ENCODE data around the gene WWC2. TPM values are rescaled to one million over a fixed set of nuclear protein-coding genes. Genes with fewer than 3 reads are reported as not detected.

Gene WWC2
- polyA plus RNA-seq, 2 donors = 2.9 to 3.4 TPM

DNA sequence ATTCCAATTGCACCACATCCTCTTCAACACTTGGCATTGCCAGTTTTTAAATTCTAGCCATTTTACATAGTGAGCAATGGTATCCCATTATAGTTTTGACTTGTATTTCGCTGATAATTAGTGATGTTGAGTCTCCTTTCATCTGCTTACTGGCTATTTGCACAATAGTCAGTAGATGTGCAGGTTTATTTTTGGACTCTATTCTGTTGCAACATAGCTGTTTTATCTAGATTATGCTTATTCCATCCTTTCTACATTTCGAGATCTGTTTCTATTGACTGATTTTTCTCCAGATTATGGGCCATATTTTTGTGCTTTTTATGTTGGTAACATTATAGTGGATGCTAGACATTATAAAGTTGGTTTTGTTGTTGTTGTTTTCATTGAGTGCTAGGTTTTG is 106.1 kb downstream of the WWC2 start:
- WGBS, 2 donors = 43 to 49% methylated on average over 2 of the region's 2 CpGs
- no peaks in the 10 kb centered on the region for H3K9me3 ChIP-seq (ENCODE audit: control insufficient read depth in 2 of 2, insufficient read depth in 1 of 2, low read depth in 1 of 2, low read length in 1 of 2)
- no peak overlapping the region for H3K4me3 ChIP-seq (ENCODE audit: low read depth in 1 of 2, low read length in 2 of 2)
- H3K4me1 ChIP-seq (ENCODE audit: control insufficient read depth in 2 of 2, insufficient read depth in 2 of 2, low read length in 1 of 2) = no peaks in the 10 kb centered on the region
- no peak overlapping the region for H3K27ac ChIP-seq (ENCODE audit: low read depth in 2 of 2, low read length in 1 of 2)
- no peaks in the 10 kb centered on the region for H3K27me3 ChIP-seq (ENCODE audit: control insufficient read depth in 1 of 2, insufficient read depth in 2 of 2, low read length in 2 of 2)
- no peaks in the 10 kb centered on the region for H3K36me3 ChIP-seq (ENCODE audit: control insufficient read depth in 2 of 2, insufficient read depth in 2 of 2, low read length in 1 of 2)

DNA sequence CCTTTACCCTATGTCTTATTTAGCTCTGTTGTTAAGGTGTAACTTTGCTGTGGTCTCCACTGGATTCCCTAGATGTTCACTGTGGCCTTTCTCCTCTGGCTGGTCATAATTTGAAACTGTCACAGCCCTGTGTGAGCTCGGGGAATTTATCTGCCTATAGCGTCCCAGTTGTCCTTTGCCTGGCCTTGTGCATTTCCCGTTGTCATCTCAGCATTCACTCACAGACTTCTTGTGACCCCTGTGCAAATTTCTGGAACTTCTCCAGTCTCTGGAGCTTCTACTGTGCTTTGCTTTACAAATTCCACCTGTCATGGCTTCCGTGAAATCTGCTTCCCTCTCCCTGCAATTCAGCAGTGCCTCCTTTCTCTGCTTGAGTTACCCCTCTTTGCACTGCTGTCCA is 106.7 kb downstream of the WWC2 start:
- Histone ChIP-seq H3K9me3 (ENCODE audit: control insufficient read depth in 2 of 2, insufficient read depth in 1 of 2, low read depth in 1 of 2, low read length in 1 of 2) (no peaks in the 10 kb centered on the region), H3K27ac (ENCODE audit: low read depth in 2 of 2, low read length in 1 of 2) (no peak overlapping the region), H3K27me3 (ENCODE audit: control insufficient read depth in 1 of 2, insufficient read depth in 2 of 2, low read length in 2 of 2) (no peaks in the 10 kb centered on the region), H3K4me3 (ENCODE audit: low read depth in 1 of 2, low read length in 2 of 2) (no peak overlapping the region), H3K36me3 (ENCODE audit: control insufficient read depth in 2 of 2, insufficient read depth in 2 of 2, low read length in 1 of 2) (no peaks in the 10 kb centered on the region), H3K4me1 (ENCODE audit: control insufficient read depth in 2 of 2, insufficient read depth in 2 of 2, low read length in 1 of 2) (no peaks in the 10 kb centered on the region)
- 64 to 78% methylated on average over 4 of the region's 4 CpGs for WGBS, 2 donors

DNA sequence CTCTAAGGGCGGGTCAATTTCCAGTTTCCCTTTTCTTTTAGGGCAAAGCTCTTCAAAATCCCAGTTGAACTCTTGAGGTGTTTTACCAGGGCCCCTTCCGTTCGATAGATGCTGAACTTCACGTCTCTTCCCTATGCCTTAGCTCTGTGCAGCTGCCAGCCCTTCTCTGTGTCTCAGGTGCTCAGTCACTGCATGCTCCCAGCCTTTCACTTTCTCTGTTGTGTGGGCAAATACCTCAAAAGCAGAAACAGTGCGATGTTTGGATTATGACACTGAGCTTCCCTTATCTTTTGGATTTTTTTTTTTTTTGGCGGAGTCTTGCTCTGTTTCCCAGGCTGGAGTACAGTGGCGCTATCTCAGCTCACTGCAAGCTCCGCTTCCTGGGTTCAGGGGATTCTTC is 112.5 kb downstream of the WWC2 start:
- Histone ChIP-seq H3K9me3 (ENCODE audit: control insufficient read depth in 2 of 2, insufficient read depth in 1 of 2, low read depth in 1 of 2, low read length in 1 of 2) (no peaks in the 10 kb centered on the region), H3K36me3 (ENCODE audit: control insufficient read depth in 2 of 2, insufficient read depth in 2 of 2, low read length in 1 of 2) (no peaks in the 10 kb centered on the region), H3K4me1 (ENCODE audit: control insufficient read depth in 2 of 2, insufficient read depth in 2 of 2, low read length in 1 of 2) (no peaks in the 10 kb centered on the region), H3K4me3 (ENCODE audit: low read depth in 1 of 2, low read length in 2 of 2) (no peak overlapping the region), H3K27me3 (ENCODE audit: control insufficient read depth in 1 of 2, insufficient read depth in 2 of 2, low read length in 2 of 2) (no peaks in the 10 kb centered on the region), H3K27ac (ENCODE audit: low read depth in 2 of 2, low read length in 1 of 2) (no peak overlapping the region)
- 85 to 97% methylated on average over 8 of the region's 8 CpGs for WGBS, 2 donors

DNA sequence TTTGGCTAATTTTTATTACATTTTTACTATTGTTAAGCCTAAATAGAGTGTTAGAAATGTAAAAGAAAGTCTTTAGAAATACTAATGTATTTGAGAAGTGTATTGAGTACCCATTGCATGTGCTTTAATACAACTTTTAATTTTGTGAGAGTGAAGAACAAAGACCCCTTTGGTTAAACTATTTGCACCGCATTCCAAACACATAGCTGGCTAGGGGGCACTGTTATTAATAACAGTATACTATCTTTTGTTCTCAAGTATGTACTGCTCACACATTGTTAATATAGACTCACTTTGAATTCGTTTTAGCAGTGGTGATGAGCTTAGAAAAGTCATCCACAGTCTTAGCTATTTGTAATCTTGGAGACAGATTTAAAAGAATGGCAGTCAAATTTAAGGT is 114.9 kb downstream of the WWC2 start:
- no peak overlapping the region for H3K4me3 ChIP-seq (ENCODE audit: low read depth in 1 of 2, low read length in 2 of 2)
- no peaks in the 10 kb centered on the region for H3K4me1 ChIP-seq (ENCODE audit: control insufficient read depth in 2 of 2, insufficient read depth in 2 of 2, low read length in 1 of 2)
- H3K27ac ChIP-seq (ENCODE audit: low read depth in 2 of 2, low read length in 1 of 2) = no peak overlapping the region
- H3K36me3 ChIP-seq (ENCODE audit: control insufficient read depth in 2 of 2, insufficient read depth in 2 of 2, low read length in 1 of 2) = no peaks in the 10 kb centered on the region
- no peaks in the 10 kb centered on the region for H3K9me3 ChIP-seq (ENCODE audit: control insufficient read depth in 2 of 2, insufficient read depth in 1 of 2, low read depth in 1 of 2, low read length in 1 of 2)
- 67 to 68% methylated on average over 2 of the region's 2 CpGs for WGBS, 2 donors
- H3K27me3 ChIP-seq (ENCODE audit: control insufficient read depth in 1 of 2, insufficient read depth in 2 of 2, low read length in 2 of 2) = no peaks in the 10 kb centered on the region

DNA sequence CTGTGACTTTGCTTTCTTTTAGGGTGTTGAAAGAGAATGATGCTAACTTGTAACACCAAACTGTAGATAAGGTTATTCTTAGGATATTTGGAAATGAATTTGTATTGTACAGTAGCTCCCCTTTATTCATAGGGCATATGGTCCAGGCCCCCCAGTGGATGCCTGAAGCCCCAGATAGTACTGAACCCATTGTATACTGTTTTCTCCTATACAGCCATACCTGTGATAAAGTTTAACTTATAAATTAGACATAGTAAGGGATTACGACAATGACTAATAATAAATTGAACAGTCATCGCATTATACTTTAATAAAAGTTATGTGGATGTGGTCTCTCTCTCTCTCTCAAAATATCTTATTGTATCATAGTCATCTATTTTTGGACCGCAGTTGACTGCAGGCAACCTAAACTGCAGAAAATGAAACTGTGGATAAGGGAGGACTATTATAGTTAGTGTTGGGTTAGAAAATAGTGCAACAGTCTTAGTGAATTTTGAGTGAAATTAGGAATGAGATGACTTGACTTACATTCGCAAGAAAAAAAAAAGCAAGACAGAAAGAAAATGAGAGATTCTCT is 115.9 kb downstream of the WWC2 start:
- Histone ChIP-seq H3K4me1 (ENCODE audit: control insufficient read depth in 2 of 2, insufficient read depth in 2 of 2, low read length in 1 of 2) (no peaks in the 10 kb centered on the region), H3K27ac (ENCODE audit: low read depth in 2 of 2, low read length in 1 of 2) (no peak overlapping the region), H3K27me3 (ENCODE audit: control insufficient read depth in 1 of 2, insufficient read depth in 2 of 2, low read length in 2 of 2) (no peaks in the 10 kb centered on the region), H3K9me3 (ENCODE audit: control insufficient read depth in 2 of 2, insufficient read depth in 1 of 2, low read depth in 1 of 2, low read length in 1 of 2) (no peaks in the 10 kb centered on the region), H3K36me3 (ENCODE audit: control insufficient read depth in 2 of 2, insufficient read depth in 2 of 2, low read length in 1 of 2) (no peaks in the 10 kb centered on the region), H3K4me3 (ENCODE audit: low read depth in 1 of 2, low read length in 2 of 2) (no peak overlapping the region)
- 93 to 97% methylated on average over 4 of the region's 4 CpGs for WGBS, 2 donors

DNA sequence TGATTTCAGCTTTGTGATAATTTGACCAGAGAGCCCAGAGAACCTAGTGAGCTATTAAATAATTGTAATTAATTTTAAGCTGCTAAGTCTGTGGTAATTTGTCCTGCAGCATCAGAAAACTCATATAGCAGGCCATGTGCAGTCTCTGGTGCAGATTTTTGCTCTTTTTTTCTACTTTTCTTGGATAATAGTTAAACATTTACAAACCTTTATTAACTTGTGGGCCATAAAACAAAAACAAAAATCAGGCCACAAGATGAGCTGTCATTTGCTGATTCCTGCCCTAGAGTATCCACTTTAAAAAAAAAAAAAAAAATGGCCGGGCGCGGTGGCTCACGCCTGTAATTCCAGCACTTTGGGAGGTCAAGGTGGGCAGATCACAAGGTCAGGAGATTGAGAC is 121.2 kb downstream of the WWC2 start:
- WGBS, 2 donors = 96 to 100% methylated on average over 4 of the region's 4 CpGs

DNA sequence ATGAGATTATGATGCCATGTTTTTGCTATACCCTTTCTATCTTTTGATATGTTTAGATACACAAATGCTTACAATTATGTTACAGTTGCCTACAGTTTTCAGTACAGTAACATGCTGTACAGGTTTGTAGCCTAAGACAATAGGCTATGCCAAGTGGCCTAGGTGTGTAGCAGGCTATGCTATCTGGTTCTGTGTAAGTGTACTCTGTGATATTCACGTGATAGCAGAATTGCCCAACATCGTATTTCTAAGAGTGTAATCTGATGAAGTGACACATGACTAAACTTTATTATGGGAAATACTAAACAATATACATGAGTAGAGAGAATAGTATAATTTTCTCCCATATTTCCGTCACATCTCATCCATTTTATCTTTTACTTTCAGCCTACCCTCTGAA is 124.0 kb downstream of the WWC2 start:
- 84 to 95% methylated on average over 3 of the region's 3 CpGs for WGBS, 2 donors
- H3K36me3 ChIP-seq (ENCODE audit: control insufficient read depth in 2 of 2, insufficient read depth in 2 of 2, low read length in 1 of 2) = no peaks in the 10 kb centered on the region
- no peak overlapping the region for H3K4me3 ChIP-seq (ENCODE audit: low read depth in 1 of 2, low read length in 2 of 2)
- H3K9me3 ChIP-seq (ENCODE audit: control insufficient read depth in 2 of 2, insufficient read depth in 1 of 2, low read depth in 1 of 2, low read length in 1 of 2) = no peaks in the 10 kb centered on the region
- no peak overlapping the region for H3K27ac ChIP-seq (ENCODE audit: low read depth in 2 of 2, low read length in 1 of 2)
- H3K27me3 ChIP-seq (ENCODE audit: control insufficient read depth in 1 of 2, insufficient read depth in 2 of 2, low read length in 2 of 2) = no peaks in the 10 kb centered on the region
- H3K4me1 ChIP-seq (ENCODE audit: control insufficient read depth in 2 of 2, insufficient read depth in 2 of 2, low read length in 1 of 2) = no peaks in the 10 kb centered on the region

More for the DNA sequence above, 121.2 kb downstream of the WWC2 start:
- Histone ChIP-seq H3K36me3 (ENCODE audit: control insufficient read depth in 2 of 2, insufficient read depth in 2 of 2, low read length in 1 of 2) (no peaks in the 10 kb centered on the region), H3K9me3 (ENCODE audit: control insufficient read depth in 2 of 2, insufficient read depth in 1 of 2, low read depth in 1 of 2, low read length in 1 of 2) (no peaks in the 10 kb centered on the region), H3K27me3 (ENCODE audit: control insufficient read depth in 1 of 2, insufficient read depth in 2 of 2, low read length in 2 of 2) (no peaks in the 10 kb centered on the region), H3K4me1 (ENCODE audit: control insufficient read depth in 2 of 2, insufficient read depth in 2 of 2, low read length in 1 of 2) (no peaks in the 10 kb centered on the region), H3K4me3 (ENCODE audit: low read depth in 1 of 2, low read length in 2 of 2) (no peak overlapping the region), H3K27ac (ENCODE audit: low read depth in 2 of 2, low read length in 1 of 2) (no peak overlapping the region)

DNA sequence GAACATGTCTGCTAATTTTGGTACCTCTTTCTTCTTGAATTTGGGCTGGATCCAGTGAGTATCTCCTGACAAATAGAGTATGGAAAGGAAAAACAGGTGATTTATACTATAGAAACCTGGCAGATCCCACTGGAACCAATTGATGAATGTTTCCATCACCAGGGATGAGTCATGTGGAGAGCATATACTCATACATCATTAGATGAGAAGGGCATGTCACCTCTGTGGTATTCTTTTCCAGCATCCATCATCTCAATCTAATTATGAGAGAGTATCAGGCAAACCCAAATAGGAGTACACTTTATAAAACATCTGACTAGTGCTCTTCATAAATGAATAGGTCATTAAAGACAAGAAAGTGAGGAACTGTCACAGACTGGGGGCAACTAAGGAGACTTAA is 130.3 kb downstream of the WWC2 start:
- no peaks in the 10 kb centered on the region for H3K27me3 ChIP-seq (ENCODE audit: control insufficient read depth in 1 of 2, insufficient read depth in 2 of 2, low read length in 2 of 2)
- no peaks in the 10 kb centered on the region for H3K36me3 ChIP-seq (ENCODE audit: control insufficient read depth in 2 of 2, insufficient read depth in 2 of 2, low read length in 1 of 2)
- no peak overlapping the region for H3K27ac ChIP-seq (ENCODE audit: low read depth in 2 of 2, low read length in 1 of 2)
- H3K9me3 ChIP-seq (ENCODE audit: control insufficient read depth in 2 of 2, insufficient read depth in 1 of 2, low read depth in 1 of 2, low read length in 1 of 2) = no peaks in the 10 kb centered on the region
- no peaks in the 10 kb centered on the region for H3K4me1 ChIP-seq (ENCODE audit: control insufficient read depth in 2 of 2, insufficient read depth in 2 of 2, low read length in 1 of 2)
- H3K4me3 ChIP-seq (ENCODE audit: low read depth in 1 of 2, low read length in 2 of 2) = no peak overlapping the region

DNA sequence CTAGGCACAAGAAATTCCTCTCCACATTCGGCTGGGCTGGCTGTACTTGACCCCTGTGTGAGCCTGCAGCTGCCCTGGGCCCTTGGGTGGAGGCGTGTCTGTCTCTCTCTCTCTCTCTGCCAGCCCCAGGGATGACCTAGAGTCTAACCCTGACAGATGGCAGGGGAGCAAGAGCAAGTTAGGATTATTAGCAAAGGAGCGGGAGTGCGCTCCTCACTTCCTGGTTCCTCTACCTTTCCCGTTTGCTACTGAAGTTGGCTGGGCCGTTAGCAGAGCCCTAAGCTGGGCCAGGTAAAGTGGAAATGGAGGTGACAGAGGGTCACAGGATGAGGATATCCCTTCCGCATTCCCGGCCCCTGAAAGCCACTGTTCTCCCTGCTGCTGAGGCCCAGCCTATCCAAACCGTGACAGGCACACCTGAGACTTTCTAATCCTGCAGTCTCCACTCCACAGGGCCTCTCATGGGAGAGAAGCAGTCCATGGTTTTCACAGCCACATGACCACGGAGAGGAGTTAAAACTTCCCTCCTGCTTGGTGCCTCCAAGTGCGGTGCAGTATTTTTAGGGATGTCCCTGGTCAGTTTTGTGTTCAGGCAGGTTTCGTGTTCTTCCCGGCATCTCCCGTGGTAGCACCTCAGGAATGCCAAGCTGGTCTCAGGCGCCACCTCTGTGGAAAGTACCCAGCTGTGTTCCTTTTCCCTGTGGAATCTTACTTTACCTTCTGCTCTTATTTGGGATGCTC is 141.7 kb downstream of the WWC2 start:
- Histone ChIP-seq H3K27me3 (ENCODE audit: control insufficient read depth in 1 of 2, insufficient read depth in 2 of 2, low read length in 2 of 2) (no peaks in the 10 kb centered on the region), H3K4me1 (ENCODE audit: control insufficient read depth in 2 of 2, insufficient read depth in 2 of 2, low read length in 1 of 2) (no peaks in the 10 kb centered on the region), H3K4me3 (ENCODE audit: low read depth in 1 of 2, low read length in 2 of 2) (no peak overlapping the region), H3K27ac (ENCODE audit: low read depth in 2 of 2, low read length in 1 of 2) (no peak overlapping the region), H3K36me3 (ENCODE audit: control insufficient read depth in 2 of 2, insufficient read depth in 2 of 2, low read length in 1 of 2) (peaks cover 0 to 8% of the 10 kb centered on the region in 2 donors), H3K9me3 (ENCODE audit: control insufficient read depth in 2 of 2, insufficient read depth in 1 of 2, low read depth in 1 of 2, low read length in 1 of 2) (no peaks in the 10 kb centered on the region)
- whole genome bisulfite sequencing, 2 donors = 68 to 82% methylated on average over 15 of the region's 15 CpGs

DNA sequence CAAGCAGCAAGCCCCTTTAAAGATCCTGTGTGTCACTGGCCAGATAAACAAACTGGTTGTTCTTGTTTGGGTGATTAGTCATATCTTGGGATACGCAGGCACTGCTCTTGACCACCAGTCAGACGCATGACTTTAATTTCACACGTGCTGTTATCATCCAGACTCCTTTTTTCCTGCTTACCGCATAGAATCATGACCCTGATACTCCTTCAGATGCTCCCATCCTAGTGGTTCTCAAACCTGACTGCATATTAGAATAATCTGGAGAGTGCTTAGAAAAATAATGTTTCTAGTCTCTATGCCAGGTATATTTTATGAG is 142.2 kb downstream of the WWC2 start:
- Histone ChIP-seq H3K27ac (ENCODE audit: low read depth in 2 of 2, low read length in 1 of 2) (no peak overlapping the region), H3K9me3 (ENCODE audit: control insufficient read depth in 2 of 2, insufficient read depth in 1 of 2, low read depth in 1 of 2, low read length in 1 of 2) (no peaks in the 10 kb centered on the region), H3K4me1 (ENCODE audit: control insufficient read depth in 2 of 2, insufficient read depth in 2 of 2, low read length in 1 of 2) (no peaks in the 10 kb centered on the region), H3K36me3 (ENCODE audit: control insufficient read depth in 2 of 2, insufficient read depth in 2 of 2, low read length in 1 of 2) (peaks cover 0 to 8% of the 10 kb centered on the region in 2 donors), H3K4me3 (ENCODE audit: low read depth in 1 of 2, low read length in 2 of 2) (no peak overlapping the region), H3K27me3 (ENCODE audit: control insufficient read depth in 1 of 2, insufficient read depth in 2 of 2, low read length in 2 of 2) (no peaks in the 10 kb centered on the region)
- 46 to 61% methylated on average over 4 of the region's 4 CpGs for WGBS, 2 donors

Data from esophagus (tissue), 2 donors.